Measurements from ENCODE around the gene MEST.

DNA sequence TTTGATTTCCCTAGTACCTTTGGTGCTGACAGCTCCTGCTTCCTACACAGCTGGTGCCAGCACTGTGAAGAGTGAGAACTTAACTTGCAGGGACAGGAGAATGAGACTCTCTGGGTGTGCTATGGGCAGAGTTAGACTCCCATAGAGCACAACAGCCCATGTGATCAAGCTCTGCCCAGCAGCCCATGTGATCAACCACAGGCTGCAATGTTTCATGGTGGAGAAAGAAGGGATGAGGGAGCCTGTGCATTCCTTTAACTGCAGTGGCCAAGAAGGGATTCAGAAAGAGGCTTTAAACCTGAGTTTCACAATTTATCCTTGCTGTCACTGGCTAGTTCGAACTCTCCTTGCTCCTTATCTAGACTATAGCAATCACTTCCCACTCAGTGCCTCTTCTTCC lies 10.0 kb upstream of the MEST start:
- TF ChIP-seq GATA2 (IDR thresholded peaks at IDR 0.05; ENCODE audit: low read depth, low read length) (no peak), GATA3 (IDR thresholded peaks at IDR 0.05; ENCODE audit: low read depth, low read length) (no peak)
